Panc1 (cell line): ENCODE results near the gene GPR55. TPM values are rescaled to one million over a fixed set of nuclear protein-coding genes. Genes with fewer than 3 reads are reported as not detected.

Source experiments
- ATAC-seq: fragments of 200-7000 bp; cut with Tn5 transposase; 2 replicates; pipeline ENCODE4 v1.9.1; 2020; ENCODE audit warnings: mild to moderate bottlenecking, moderate library complexity
- BruUV-seq: library from RNA; stranded (reverse); fragments of 400-500 nt; replicated peaks from 2 replicates; lab custom pipeline; 2021; lab: Mats Ljungman, UMichigan
- CTCF ChIA-PET: fragments of 300-600 bp; sonication (Branson Sonifier 250); formaldehyde crosslinking; loops from one replicate; lab custom pipeline; 2022; ENCODE audit warnings: antibody characterized with exemption; lab: Charles Lee
- POLR2A ChIA-PET: fragments of 300-600 bp; sonication (Branson Sonifier 250); formaldehyde crosslinking; loops from one replicate; lab custom pipeline; 2022; ENCODE audit warnings: antibody characterized with exemption; lab: Charles Lee
- DNase-seq: peaks from one replicate; pipeline ENCODE4 v3.0.0-alpha.2; 2010; ENCODE audit warnings: low read depth, low spot score
- H3K27ac ChIP-seq: 2 replicates; pipeline ENCODE4 v1.5.1; 2011; ENCODE audit warnings: mild to moderate bottlenecking, low read length, inconsistent platforms
- H3K27me3 ChIP-seq: fragments of 200-500 bp; sonication (Bioruptor generic); 2 replicates; pipeline ENCODE4 v1.6.0; 2014; ENCODE audit warnings: low read length, inconsistent platforms; ENCODE audit not compliant: control insufficient read depth, insufficient read depth
- H3K36me3 ChIP-seq: fragments of 200-500 bp; sonication (Bioruptor generic); 2 replicates; pipeline ENCODE4 v1.5.1; 2014; ENCODE audit warnings: inconsistent platforms, mild to moderate bottlenecking, low read length, moderate library complexity; ENCODE audit not compliant: control insufficient read depth, insufficient read depth
- H3K4me1 ChIP-seq: 2 replicates; pipeline ENCODE4 v1.5.1; 2011; ENCODE audit warnings: inconsistent platforms, mild to moderate bottlenecking, low read length, moderate library complexity; ENCODE audit not compliant: control insufficient read depth, insufficient read depth
- H3K4me3 ChIP-seq, 2 experiments: 2 replicates each; pipeline ENCODE4 v1.5.1; 2011 to 2012; ENCODE audit warnings: low read depth in 2 of 2, low read length in 2 of 2, mild to moderate bottlenecking in 2 of 2, inconsistent platforms in 1 of 2, moderate library complexity in 1 of 2
- H3K9me3 ChIP-seq: fragments of 200-500 bp; sonication (Bioruptor generic); 2 replicates; pipeline ENCODE4 v1.5.1; 2014; ENCODE audit warnings: low read depth, mild to moderate bottlenecking, inconsistent platforms, low read length, moderate library complexity; ENCODE audit not compliant: control insufficient read depth, insufficient read depth
- CTCF ChIP-seq: fragments of 450-650 bp; IDR thresholded peaks from 2 replicates; pipeline ENCODE4 v1.5.1; 2017; ENCODE audit warnings: mild to moderate bottlenecking
- POLR2AphosphoS5 ChIP-seq: IDR thresholded peaks from 2 replicates; pipeline ENCODE4 v1.6.1; 2012; ENCODE audit warnings: mild to moderate bottlenecking, low read depth, low read length, moderate library complexity
- REST ChIP-seq, 2 experiments: IDR thresholded peaks; 2 replicates each; pipeline ENCODE4 v1.6.1; 2011 to 2012; ENCODE audit warnings: low read depth in 2 of 2, control low read depth in 1 of 2, low read length in 1 of 2, mild to moderate bottlenecking in 1 of 2, moderate library complexity in 1 of 2; ENCODE audit not compliant: insufficient read depth in 1 of 2
- SIN3A ChIP-seq: IDR thresholded peaks from 2 replicates; pipeline ENCODE4 v1.6.1; 2012; ENCODE audit warnings: low read depth, mild to moderate bottlenecking, low read length, moderate library complexity, borderline replicate concordance; ENCODE audit not compliant: insufficient read depth
- TCF7L2 ChIP-seq: IDR thresholded peaks from 2 replicates; pipeline ENCODE4 v1.6.1; 2011; ENCODE audit warnings: mild to moderate bottlenecking, low read depth, low read length, inconsistent platforms
- in situ Hi-C: cut with HindIII; loops from 2 replicates; pipeline ENCODE4 v1.10.0; 2016; ENCODE audit warnings: low sequenced_read_pairs, low pct_unique_long_range_greater_than_20kb
- intact Hi-C: fragments of 100-400 bp; cut with micrococcal nuclease; formaldehyde crosslinking; loops from one replicate; pipeline ENCODE4 v1.10.0; 2022; ENCODE audit not compliant: unreplicated experiment
- total RNA-seq: library from RNA; stranded (reverse); gene quantifications from one replicate; pipeline ENCODE4 v1.2.1, GENCODE V29; 2021; ENCODE audit not compliant: unreplicated experiment

Gene GPR55
- total RNA-seq, 1 experiment from 2014 or later, result 0.08 TPM

DNA sequence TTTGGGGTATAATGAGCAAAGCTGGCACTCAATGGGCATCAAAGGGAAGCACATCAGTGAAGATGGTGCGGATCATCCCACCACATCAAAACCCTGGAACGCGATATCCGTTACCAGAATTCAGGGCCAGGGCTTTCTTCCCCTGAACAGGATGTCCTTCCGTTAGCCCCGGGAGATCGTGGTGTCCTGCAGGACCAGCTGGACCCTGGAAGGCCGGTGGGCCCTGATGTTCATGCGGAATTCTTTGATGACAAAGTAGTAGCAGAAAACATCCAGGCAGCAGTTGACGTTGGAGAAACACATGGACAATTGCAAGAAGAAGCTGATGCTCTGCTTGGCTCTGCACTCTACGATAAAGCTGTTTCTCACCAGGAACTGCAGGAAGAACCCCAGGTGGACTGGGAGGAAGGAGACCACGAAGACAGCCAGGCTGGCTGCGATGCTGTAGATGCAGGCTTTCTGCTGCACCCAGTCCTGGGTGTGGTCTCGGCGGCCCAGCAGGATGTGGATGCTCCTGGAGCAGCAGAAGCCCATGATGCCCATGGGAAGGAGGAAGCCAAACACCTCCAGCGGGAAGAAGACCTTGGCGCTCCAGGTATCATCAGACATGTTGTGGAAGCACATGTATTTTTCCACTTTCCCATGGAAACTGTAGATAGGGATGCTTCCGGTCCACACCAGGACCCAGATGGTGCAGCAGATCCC is 15.0 kb downstream of the GPR55 start:
- no peak for DNase-seq
- BruUV-seq, result no TSS peak
- TF ChIP-seq CTCF (no peak), TCF7L2 (no peak), POLR2AphosphoS5 (no peak), REST (IDR thresholded peaks at IDR 0.05; ENCODE audit: insufficient read depth in 1 of 2, low read depth in 2 of 2, low read length in 1 of 2) (no peak)
- CTCF ChIA-PET, result interaction anchor here (0.5 to 0.8 kb wide), 2 partner anchors 43 to 143 kb away, joined by 3 to 5 read pairs; no protein-coding TSS in a partner anchor
- Histone ChIP-seq H3K4me1 (no peaks in the 10 kb centered on the region), H3K36me3 (no peaks in the 10 kb centered on the region), H3K4me3 (no peak overlapping the region), H3K27ac (no peak overlapping the region), H3K27me3 (no peaks in the 10 kb centered on the region), H3K9me3 (no peaks in the 10 kb centered on the region)
- in situ Hi-C loops (no loop called here), intact Hi-C loops (loop anchor here (10.0 kb wide), 1 partner anchor 85 kb away; no protein-coding TSS in a partner anchor)
- POLR2A ChIA-PET, result interaction anchor here (0.5 kb wide), 1 partner anchor 403 kb away, joined by 14 read pairs; no protein-coding TSS in a partner anchor
- ATAC-seq, result no peak

- in situ Hi-C loops, result no loop called here
- no peaks in the 10 kb centered on the region for H3K36me3 ChIP-seq
- TF ChIP-seq POLR2AphosphoS5 (no peak), SIN3A (no peak), TCF7L2 (no peak), CTCF (no peak), REST (IDR thresholded peaks at IDR 0.05; ENCODE audit: insufficient read depth in 1 of 2, low read depth in 2 of 2, low read length in 1 of 2) (no peak)
- DNase-seq, result no peak
- H3K4me3 ChIP-seq, result no peak overlapping the region
- no peaks in the 10 kb centered on the region for H3K4me1 ChIP-seq
- no TSS peak for BruUV-seq
- CTCF ChIA-PET, result no interaction called here
- no peaks in the 10 kb centered on the region for H3K9me3 ChIP-seq
- H3K27ac ChIP-seq, result no peak overlapping the region
- POLR2A ChIA-PET, result no interaction called here
- peak; percentile 58 for ATAC-seq
- intact Hi-C loops, result loop anchor here (10.0 kb wide), 1 partner anchor 84 kb away; no protein-coding TSS in a partner anchor
- no peaks in the 10 kb centered on the region for H3K27me3 ChIP-seq
These were observed 16.3 kb downstream of the GPR55 start for GRCh38 chr2:230908595-230909191.
